Endothelial cell of umbilical vein (primary cell): Measurements from ENCODE around the gene LPIN2. TPM values are rescaled to one million over a fixed set of nuclear protein-coding genes. Genes with fewer than 3 reads are reported as not detected.

Experiments
- BruUV-seq: library from RNA; stranded (reverse); fragments of 400-500 nt; replicated peaks from 2 replicates; lab custom pipeline; 2021; lab: Mats Ljungman, UMichigan
- CTCF ChIA-PET: fragments of 300-600, 350-600 bp; sonication (Branson Sonifier 250); formaldehyde crosslinking; loops from one replicate; lab custom pipeline; 2021; ENCODE audit warnings: antibody characterized with exemption, inconsistent platforms; lab: Charles Lee
- POLR2A ChIA-PET: fragments of 300-600, 350-600 bp; sonication (Branson Sonifier 250); formaldehyde crosslinking; loops from one replicate; lab custom pipeline; 2021; ENCODE audit warnings: antibody characterized with exemption, inconsistent platforms; lab: Charles Lee
- DNase-seq: peaks from one replicate; pipeline ENCODE4 v3.0.0-alpha.2; 2011; ENCODE audit warnings: low read depth, low spot score
- FAIRE-seq: peaks from 2 replicates; lab custom pipeline; 2011; peaks lifted over from hg19 to GRCh38; lab: Jason Lieb, UNC
- H2AFZ ChIP-seq: 2 replicates; pipeline ENCODE4 v1.6.0; 2012; ENCODE audit warnings: low read depth, low read length, control low read depth, inconsistent platforms
- H3K27ac ChIP-seq: 2 replicates; pipeline ENCODE4 v1.5.1; 2011; ENCODE audit warnings: low read depth, mild to moderate bottlenecking, control low read depth, low read length, moderate library complexity; ENCODE audit not compliant: insufficient read depth
- H3K27me3 ChIP-seq, 2 experiments: 2 replicates each; pipeline versions ENCODE4 v1.6.0 to v1.6.1; 2011; ENCODE audit warnings: low read length in 2 of 2, mixed read lengths in 1 of 2; ENCODE audit not compliant: control insufficient read depth in 2 of 2, insufficient read depth in 2 of 2
- H3K36me3 ChIP-seq, 2 experiments: 2 replicates in 1 of 2; 3 replicates in 1 of 2; pipeline ENCODE4 v1.5.1; 2011; ENCODE audit warnings: low read length in 2 of 2, mild to moderate bottlenecking in 1 of 2, moderate library complexity in 1 of 2; ENCODE audit not compliant: control insufficient read depth in 2 of 2, insufficient read depth in 2 of 2; ENCODE audit errors: extremely low read depth in 1 of 2
- H3K4me1 ChIP-seq: 3 replicates; pipeline ENCODE4 v1.5.1; 2011; ENCODE audit warnings: mild to moderate bottlenecking, low read length; ENCODE audit not compliant: control insufficient read depth, insufficient read depth; ENCODE audit errors: extremely low read depth
- H3K4me2 ChIP-seq: 2 replicates; pipeline ENCODE4 v1.6.1; 2011; ENCODE audit warnings: low read length, control low read depth, mixed read lengths; ENCODE audit not compliant: insufficient read depth
- H3K4me3 ChIP-seq, 3 experiments: fragments of 200-600 bp in 1 of 3; sonication (generic), shearing (Covaris generic) in 1 of 3; replicated peaks in 1 of 3; 2 replicates each; pipeline ENCODE4 v1.5.1; 2011 to 2016; ENCODE audit warnings: control low read depth in 3 of 3, low read length in 3 of 3, mild to moderate bottlenecking in 2 of 3, inconsistent platforms in 1 of 3, low read depth in 1 of 3, moderate library complexity in 1 of 3; ENCODE audit not compliant: insufficient read depth in 1 of 3
- H3K79me2 ChIP-seq: 2 replicates; pipeline ENCODE4 v1.6.0; 2012; ENCODE audit warnings: low read length, inconsistent platforms; ENCODE audit not compliant: control insufficient read depth, insufficient read depth
- H3K9ac ChIP-seq: replicated peaks from 2 replicates; pipeline ENCODE3; 2011; ENCODE audit warnings: low read length, control low read depth; ENCODE audit not compliant: insufficient read depth; ENCODE audit errors: extremely low read depth
- H3K9me1 ChIP-seq: replicated peaks from 3 replicates; pipeline ENCODE4 v1.6.0; 2011; ENCODE audit warnings: mild to moderate bottlenecking, low read length; ENCODE audit not compliant: control insufficient read depth, insufficient read depth; ENCODE audit errors: extremely low read depth
- H3K9me3 ChIP-seq: replicated peaks from 2 replicates; pipeline ENCODE4 v1.5.1; 2012; ENCODE audit warnings: low read length, inconsistent platforms; ENCODE audit not compliant: control insufficient read depth, insufficient read depth
- H4K20me1 ChIP-seq: replicated peaks from 2 replicates; pipeline ENCODE3; 2011; ENCODE audit warnings: mild to moderate bottlenecking, low read length; ENCODE audit not compliant: control insufficient read depth, insufficient read depth; ENCODE audit errors: extremely low read depth
- EZH2 ChIP-seq: IDR thresholded peaks from 2 replicates; pipeline ENCODE4 v1.6.1; 2012; ENCODE audit warnings: borderline replicate concordance, low read depth, mild to moderate bottlenecking, moderate library complexity, low read length, inconsistent platforms; ENCODE audit not compliant: severe bottlenecking
- FOS ChIP-seq: IDR thresholded peaks from 2 replicates; pipeline ENCODE4 v1.6.1; 2011; ENCODE audit warnings: mild to moderate bottlenecking, low read length, moderate library complexity, borderline replicate concordance; ENCODE audit not compliant: insufficient read depth
- GATA2 ChIP-seq: IDR thresholded peaks from 2 replicates; pipeline ENCODE4 v1.7.0; 2011; ENCODE audit warnings: low read depth, mild to moderate bottlenecking, moderate library complexity, mixed read lengths, low read length; ENCODE audit not compliant: insufficient read length, insufficient read depth
- JUN ChIP-seq: IDR thresholded peaks from 2 replicates; pipeline ENCODE4 v1.6.1; 2011; ENCODE audit warnings: borderline replicate concordance, low read depth; ENCODE audit not compliant: insufficient read length, insufficient read depth
- MYC ChIP-seq: IDR thresholded peaks from one replicate; pipeline ENCODE4 v1.6.1; 2011; ENCODE audit warnings: mild to moderate bottlenecking, low read depth, low read length
- POLR2A ChIP-seq: IDR thresholded peaks from 2 replicates; pipeline ENCODE4 v1.6.1; 2012; ENCODE audit warnings: low read depth, mild to moderate bottlenecking, control low read depth, low read length
- POLR2AphosphoS5 ChIP-seq: IDR thresholded peaks from 2 replicates; pipeline ENCODE4 v1.6.1; 2012; ENCODE audit warnings: low read depth, mild to moderate bottlenecking, control low read depth, low read length, moderate library complexity; ENCODE audit not compliant: insufficient read depth
- dilution Hi-C: fragments of 300-500 bp; cut with MboI; formaldehyde crosslinking; loops from one replicate; pipeline ENCODE4 v1.15.0; 2019; ENCODE audit warnings: low sequenced_read_pairs; ENCODE audit not compliant: extremely low pct_ligation_motif_present
- intact Hi-C: fragments of 100-400 bp; cut with micrococcal nuclease; formaldehyde crosslinking; loops from one replicate; pipeline ENCODE4 v1.10.0; 2022
- polyA plus RNA-seq, 4 experiments: library from polyadenylated mRNA; depleted of rRNA in 3 of 4; stranded (reverse) in 3 of 4; unstranded in 1 of 4; fragments of >200 nt; gene quantifications; 2 replicates each; pipeline versions ENCODE4 v1.2.1 to v1.2.3, GENCODE V29; 2011 to 2012; ENCODE audit warnings: missing spikeins in 1 of 4
- total RNA-seq: library from RNA; stranded (reverse); gene quantifications from 2 replicates; pipeline ENCODE4 v1.2.3, GENCODE V29; 2021
- TF ChIP-seq, protein P1 (sequence below), 2 donors: IDR thresholded peaks; 1 replicate in 1 of 2; 2 replicates in 1 of 2; pipeline ENCODE4 v1.5.1; 2011; ENCODE audit warnings: low read length in 2 of 2, mild to moderate bottlenecking in 2 of 2, moderate library complexity in 2 of 2, control low read depth in 1 of 2, inconsistent platforms in 1 of 2, low read depth in 1 of 2; ENCODE audit not compliant: insufficient read depth in 1 of 2; ENCODE audit errors: extremely low read depth in 1 of 2
- TF ChIP-seq, protein P2 (sequence below): IDR thresholded peaks from 2 replicates; pipeline ENCODE4 v1.6.1; 2011; ENCODE audit not compliant: insufficient read depth, insufficient read length

The LPIN2 gene
- total and polyA plus RNA-seq, 2 donors (not counting 3 experiments of a cell fraction or from before 2014, with no cell fraction given) = 14.7 to 24.4 TPM

DNA sequence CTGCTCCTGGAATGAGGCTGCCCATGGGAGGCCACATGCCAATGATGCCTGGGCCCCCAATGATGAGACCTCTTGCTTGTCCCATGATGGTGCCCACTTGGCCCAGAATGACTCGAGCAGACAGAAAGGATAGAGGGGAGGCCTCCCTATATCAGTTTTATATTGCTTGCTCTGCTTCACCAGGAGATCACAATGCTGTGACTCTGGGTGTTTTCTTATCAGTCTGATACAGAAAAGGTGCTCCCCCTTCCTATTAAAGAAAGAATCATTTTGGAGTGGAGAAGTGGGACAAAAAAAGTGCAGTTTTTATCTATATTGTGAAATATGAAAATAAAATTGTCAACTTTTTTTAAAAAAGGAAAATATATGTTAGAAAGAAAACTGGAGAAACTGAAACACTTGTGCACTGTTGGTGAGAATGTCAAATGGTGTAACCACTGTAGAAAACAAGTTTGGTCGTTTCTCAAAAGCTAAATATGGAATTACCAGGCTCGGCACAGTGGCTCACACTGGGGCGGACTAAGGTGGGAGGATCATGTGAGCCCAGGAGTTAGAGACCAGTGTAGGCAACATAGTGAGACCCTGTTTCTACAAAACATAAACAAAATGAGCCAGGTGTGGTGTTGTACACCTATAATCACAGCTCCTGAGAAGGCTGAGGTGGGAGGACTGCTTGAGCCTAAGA is 21.8 kb downstream of the LPIN2 start:
- peaks cover 97% of the 10 kb centered on the region for H3K79me2 ChIP-seq
- H3K27me3 ChIP-seq = no peaks in the 10 kb centered on the region
- POLR2A ChIA-PET = no interaction called here
- no peaks in the 10 kb centered on the region for H3K9me3 ChIP-seq
- no peak overlapping the region for H3K27ac ChIP-seq
- dilution Hi-C loops (no loop called here), intact Hi-C loops (no loop called here)
- no TSS peak for BruUV-seq
- no peak overlapping the region for H3K4me2 ChIP-seq
- CTCF ChIA-PET = no interaction called here
- no peak overlapping the region for H3K4me3 ChIP-seq
- H3K4me1 ChIP-seq = peaks cover under 1% of the 10 kb centered on the region
- DNase-seq (no peak), FAIRE-seq (no peak)
- no peak overlapping the region for H3K9ac ChIP-seq
- no peaks in the 10 kb centered on the region for H4K20me1 ChIP-seq
- no peak overlapping the region for H2AFZ ChIP-seq
- no peaks in the 10 kb centered on the region for H3K36me3 ChIP-seq
- H3K9me1 ChIP-seq = no peaks in the 10 kb centered on the region
- TF ChIP-seq GATA2 = no peak
- no peak for TF ChIP-seq POLR2A
- TF ChIP-seq JUN = no peak
- TF ChIP-seq POLR2AphosphoS5 = no peak
- TF ChIP-seq, protein P1, sequence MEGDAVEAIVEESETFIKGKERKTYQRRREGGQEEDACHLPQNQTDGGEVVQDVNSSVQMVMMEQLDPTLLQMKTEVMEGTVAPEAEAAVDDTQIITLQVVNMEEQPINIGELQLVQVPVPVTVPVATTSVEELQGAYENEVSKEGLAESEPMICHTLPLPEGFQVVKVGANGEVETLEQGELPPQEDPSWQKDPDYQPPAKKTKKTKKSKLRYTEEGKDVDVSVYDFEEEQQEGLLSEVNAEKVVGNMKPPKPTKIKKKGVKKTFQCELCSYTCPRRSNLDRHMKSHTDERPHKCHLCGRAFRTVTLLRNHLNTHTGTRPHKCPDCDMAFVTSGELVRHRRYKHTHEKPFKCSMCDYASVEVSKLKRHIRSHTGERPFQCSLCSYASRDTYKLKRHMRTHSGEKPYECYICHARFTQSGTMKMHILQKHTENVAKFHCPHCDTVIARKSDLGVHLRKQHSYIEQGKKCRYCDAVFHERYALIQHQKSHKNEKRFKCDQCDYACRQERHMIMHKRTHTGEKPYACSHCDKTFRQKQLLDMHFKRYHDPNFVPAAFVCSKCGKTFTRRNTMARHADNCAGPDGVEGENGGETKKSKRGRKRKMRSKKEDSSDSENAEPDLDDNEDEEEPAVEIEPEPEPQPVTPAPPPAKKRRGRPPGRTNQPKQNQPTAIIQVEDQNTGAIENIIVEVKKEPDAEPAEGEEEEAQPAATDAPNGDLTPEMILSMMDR (IDR thresholded peaks at IDR 0.05; ENCODE audit: extremely low read depth in 1 of 2, insufficient read depth in 1 of 2, low read depth in 1 of 2, low read length in 2 of 2) = no peak
- no peak for TF ChIP-seq FOS
- TF ChIP-seq EZH2 = no peak
- TF ChIP-seq, protein P2, sequence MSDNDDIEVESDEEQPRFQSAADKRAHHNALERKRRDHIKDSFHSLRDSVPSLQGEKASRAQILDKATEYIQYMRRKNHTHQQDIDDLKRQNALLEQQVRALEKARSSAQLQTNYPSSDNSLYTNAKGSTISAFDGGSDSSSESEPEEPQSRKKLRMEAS = no peak
- TF ChIP-seq MYC = no peak
